ENCODE results near the gene MYD88.

The MYD88 gene

GRCh38 chr3:38168151-38169026 lies 29.9 kb downstream of the MYD88 start:
- DNase-seq = no peak

- DNase-seq = no peak
These were observed 30.5 kb downstream of the MYD88 start for GRCh38 chr3:38169027-38169317.

- DNase-seq = no peak
These were observed 32.3 kb downstream of the MYD88 start for GRCh38 chr3:38170722-38171121.

GRCh38 chr3:38171622-38172021 lies 33.2 kb downstream of the MYD88 start:
- no peak for DNase-seq

GRCh38 chr3:38173834-38174418 lies 35.5 kb downstream of the MYD88 start:
- no peak for DNase-seq

GRCh38 chr3:38177181-38177580 lies 38.7 kb downstream of the MYD88 start:
- DNase-seq = no peak

- DNase-seq = no peak
These were observed 48.3 kb downstream of the MYD88 start for GRCh38 chr3:38186781-38187180.

- no peak for DNase-seq
These were observed 52.0 kb downstream of the MYD88 start for GRCh38 chr3:38190481-38190881.

All from NCI-H146 (cell line).